Endothelial cell of umbilical vein (primary cell): ENCODE results near the gene RAB8A. TPM values are rescaled to one million over a fixed set of nuclear protein-coding genes. Genes with fewer than 3 reads are reported as not detected.

ENCODE experiments used
- BruUV-seq: library from RNA; stranded (reverse); fragments of 400-500 nt; replicated peaks from 2 replicates; lab custom pipeline; 2021; lab: Mats Ljungman, UMichigan
- CTCF ChIA-PET: fragments of 300-600, 350-600 bp; sonication (Branson Sonifier 250); formaldehyde crosslinking; loops from one replicate; lab custom pipeline; 2021; ENCODE audit warnings: antibody characterized with exemption, inconsistent platforms; lab: Charles Lee
- POLR2A ChIA-PET: fragments of 300-600, 350-600 bp; sonication (Branson Sonifier 250); formaldehyde crosslinking; loops from one replicate; lab custom pipeline; 2021; ENCODE audit warnings: antibody characterized with exemption, inconsistent platforms; lab: Charles Lee
- DNase-seq: peaks from one replicate; pipeline ENCODE4 v3.0.0-alpha.2; 2011; ENCODE audit warnings: low read depth, low spot score
- FAIRE-seq: peaks from 2 replicates; lab custom pipeline; 2011; peaks lifted over from hg19 to GRCh38; lab: Jason Lieb, UNC
- H2AFZ ChIP-seq: 2 replicates; pipeline ENCODE4 v1.6.0; 2012; ENCODE audit warnings: low read depth, low read length, control low read depth, inconsistent platforms
- H3K27ac ChIP-seq: 2 replicates; pipeline ENCODE4 v1.5.1; 2011; ENCODE audit warnings: low read depth, mild to moderate bottlenecking, control low read depth, low read length, moderate library complexity; ENCODE audit not compliant: insufficient read depth
- H3K27me3 ChIP-seq, 2 experiments: 2 replicates each; pipeline versions ENCODE4 v1.6.0 to v1.6.1; 2011; ENCODE audit warnings: low read length in 2 of 2, mixed read lengths in 1 of 2; ENCODE audit not compliant: control insufficient read depth in 2 of 2, insufficient read depth in 2 of 2
- H3K36me3 ChIP-seq, 2 experiments: 2 replicates in 1 of 2; 3 replicates in 1 of 2; pipeline ENCODE4 v1.5.1; 2011; ENCODE audit warnings: low read length in 2 of 2, mild to moderate bottlenecking in 1 of 2, moderate library complexity in 1 of 2; ENCODE audit not compliant: control insufficient read depth in 2 of 2, insufficient read depth in 2 of 2; ENCODE audit errors: extremely low read depth in 1 of 2
- H3K4me1 ChIP-seq: 3 replicates; pipeline ENCODE4 v1.5.1; 2011; ENCODE audit warnings: mild to moderate bottlenecking, low read length; ENCODE audit not compliant: control insufficient read depth, insufficient read depth; ENCODE audit errors: extremely low read depth
- H3K4me2 ChIP-seq: 2 replicates; pipeline ENCODE4 v1.6.1; 2011; ENCODE audit warnings: low read length, control low read depth, mixed read lengths; ENCODE audit not compliant: insufficient read depth
- H3K4me3 ChIP-seq, 3 experiments: fragments of 200-600 bp in 1 of 3; sonication (generic), shearing (Covaris generic) in 1 of 3; replicated peaks in 1 of 3; 2 replicates each; pipeline ENCODE4 v1.5.1; 2011 to 2016; ENCODE audit warnings: control low read depth in 3 of 3, low read length in 3 of 3, mild to moderate bottlenecking in 2 of 3, inconsistent platforms in 1 of 3, low read depth in 1 of 3, moderate library complexity in 1 of 3; ENCODE audit not compliant: insufficient read depth in 1 of 3
- H3K79me2 ChIP-seq: 2 replicates; pipeline ENCODE4 v1.6.0; 2012; ENCODE audit warnings: low read length, inconsistent platforms; ENCODE audit not compliant: control insufficient read depth, insufficient read depth
- H3K9ac ChIP-seq: replicated peaks from 2 replicates; pipeline ENCODE3; 2011; ENCODE audit warnings: low read length, control low read depth; ENCODE audit not compliant: insufficient read depth; ENCODE audit errors: extremely low read depth
- H3K9me1 ChIP-seq: replicated peaks from 3 replicates; pipeline ENCODE4 v1.6.0; 2011; ENCODE audit warnings: mild to moderate bottlenecking, low read length; ENCODE audit not compliant: control insufficient read depth, insufficient read depth; ENCODE audit errors: extremely low read depth
- H3K9me3 ChIP-seq: replicated peaks from 2 replicates; pipeline ENCODE4 v1.5.1; 2012; ENCODE audit warnings: low read length, inconsistent platforms; ENCODE audit not compliant: control insufficient read depth, insufficient read depth
- H4K20me1 ChIP-seq: replicated peaks from 2 replicates; pipeline ENCODE3; 2011; ENCODE audit warnings: mild to moderate bottlenecking, low read length; ENCODE audit not compliant: control insufficient read depth, insufficient read depth; ENCODE audit errors: extremely low read depth
- EZH2 ChIP-seq: IDR thresholded peaks from 2 replicates; pipeline ENCODE4 v1.6.1; 2012; ENCODE audit warnings: borderline replicate concordance, low read depth, mild to moderate bottlenecking, moderate library complexity, low read length, inconsistent platforms; ENCODE audit not compliant: severe bottlenecking
- FOS ChIP-seq: IDR thresholded peaks from 2 replicates; pipeline ENCODE4 v1.6.1; 2011; ENCODE audit warnings: mild to moderate bottlenecking, low read length, moderate library complexity, borderline replicate concordance; ENCODE audit not compliant: insufficient read depth
- GATA2 ChIP-seq: IDR thresholded peaks from 2 replicates; pipeline ENCODE4 v1.7.0; 2011; ENCODE audit warnings: low read depth, mild to moderate bottlenecking, moderate library complexity, mixed read lengths, low read length; ENCODE audit not compliant: insufficient read length, insufficient read depth
- JUN ChIP-seq: IDR thresholded peaks from 2 replicates; pipeline ENCODE4 v1.6.1; 2011; ENCODE audit warnings: borderline replicate concordance, low read depth; ENCODE audit not compliant: insufficient read length, insufficient read depth
- MYC ChIP-seq: IDR thresholded peaks from one replicate; pipeline ENCODE4 v1.6.1; 2011; ENCODE audit warnings: mild to moderate bottlenecking, low read depth, low read length
- POLR2A ChIP-seq: IDR thresholded peaks from 2 replicates; pipeline ENCODE4 v1.6.1; 2012; ENCODE audit warnings: low read depth, mild to moderate bottlenecking, control low read depth, low read length
- POLR2AphosphoS5 ChIP-seq: IDR thresholded peaks from 2 replicates; pipeline ENCODE4 v1.6.1; 2012; ENCODE audit warnings: low read depth, mild to moderate bottlenecking, control low read depth, low read length, moderate library complexity; ENCODE audit not compliant: insufficient read depth
- dilution Hi-C: fragments of 300-500 bp; cut with MboI; formaldehyde crosslinking; loops from one replicate; pipeline ENCODE4 v1.15.0; 2019; ENCODE audit warnings: low sequenced_read_pairs; ENCODE audit not compliant: extremely low pct_ligation_motif_present
- intact Hi-C: fragments of 100-400 bp; cut with micrococcal nuclease; formaldehyde crosslinking; loops from one replicate; pipeline ENCODE4 v1.10.0; 2022
- polyA plus RNA-seq, 4 experiments: library from polyadenylated mRNA; depleted of rRNA in 3 of 4; stranded (reverse) in 3 of 4; unstranded in 1 of 4; fragments of >200 nt; gene quantifications; 2 replicates each; pipeline versions ENCODE4 v1.2.1 to v1.2.3, GENCODE V29; 2011 to 2012; ENCODE audit warnings: missing spikeins in 1 of 4
- total RNA-seq: library from RNA; stranded (reverse); gene quantifications from 2 replicates; pipeline ENCODE4 v1.2.3, GENCODE V29; 2021
- TF ChIP-seq, protein P1 (sequence below): IDR thresholded peaks from 2 replicates; pipeline ENCODE4 v1.6.1; 2011; ENCODE audit not compliant: insufficient read depth, insufficient read length
- TF ChIP-seq, protein P2 (sequence below), 2 donors: IDR thresholded peaks; 1 replicate in 1 of 2; 2 replicates in 1 of 2; pipeline ENCODE4 v1.5.1; 2011; ENCODE audit warnings: low read length in 2 of 2, mild to moderate bottlenecking in 2 of 2, moderate library complexity in 2 of 2, control low read depth in 1 of 2, inconsistent platforms in 1 of 2, low read depth in 1 of 2; ENCODE audit not compliant: insufficient read depth in 1 of 2; ENCODE audit errors: extremely low read depth in 1 of 2

The RAB8A gene
- total and polyA plus RNA-seq, 2 donors (not counting 3 experiments of a cell fraction or from before 2014, with no cell fraction given), result 81.5 to 107 TPM

- H3K27ac ChIP-seq, result peak overlapping the region; percentile 86
- peaks cover 29% of the 10 kb centered on the region for H3K79me2 ChIP-seq
- no peaks in the 10 kb centered on the region for H4K20me1 ChIP-seq
- H3K36me3 ChIP-seq, result no peaks in the 10 kb centered on the region
- CTCF ChIA-PET, result interaction anchor here (0.5 to 3.2 kb wide), 8 partner anchors 10 to 1273 kb away, joined by 3 to 24 read pairs (median 4); partner anchors contain the start of gene FAM32A
- dilution Hi-C loops (no loop called here), intact Hi-C loops (loop anchor here (1.0 to 10.0 kb wide), 3 partner anchors 8 to 254 kb away; partner anchors contain the start of genes FAM32A and KLF2)
- POLR2A ChIA-PET, result interaction anchor here (0.8 kb wide), 1 partner anchor 10 kb away, joined by 4 read pairs; no protein-coding TSS in a partner anchor
- no peaks in the 10 kb centered on the region for H3K27me3 ChIP-seq
- H3K4me1 ChIP-seq, result peaks cover 49% of the 10 kb centered on the region
- H3K4me3 ChIP-seq, result peak overlapping the region in 1 of 3 experiments; percentile 3
- no peaks in the 10 kb centered on the region for H3K9me3 ChIP-seq
- BruUV-seq, result no TSS peak
- TF ChIP-seq GATA2 (peak; percentile 71), MYC (no peak), JUN (no peak), FOS (peak; percentile 60), POLR2AphosphoS5 (peak; percentile 90), EZH2 (no peak), POLR2A (peak; percentile 65)
- TF ChIP-seq, protein P1, sequence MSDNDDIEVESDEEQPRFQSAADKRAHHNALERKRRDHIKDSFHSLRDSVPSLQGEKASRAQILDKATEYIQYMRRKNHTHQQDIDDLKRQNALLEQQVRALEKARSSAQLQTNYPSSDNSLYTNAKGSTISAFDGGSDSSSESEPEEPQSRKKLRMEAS, result no peak
- TF ChIP-seq, protein P2, sequence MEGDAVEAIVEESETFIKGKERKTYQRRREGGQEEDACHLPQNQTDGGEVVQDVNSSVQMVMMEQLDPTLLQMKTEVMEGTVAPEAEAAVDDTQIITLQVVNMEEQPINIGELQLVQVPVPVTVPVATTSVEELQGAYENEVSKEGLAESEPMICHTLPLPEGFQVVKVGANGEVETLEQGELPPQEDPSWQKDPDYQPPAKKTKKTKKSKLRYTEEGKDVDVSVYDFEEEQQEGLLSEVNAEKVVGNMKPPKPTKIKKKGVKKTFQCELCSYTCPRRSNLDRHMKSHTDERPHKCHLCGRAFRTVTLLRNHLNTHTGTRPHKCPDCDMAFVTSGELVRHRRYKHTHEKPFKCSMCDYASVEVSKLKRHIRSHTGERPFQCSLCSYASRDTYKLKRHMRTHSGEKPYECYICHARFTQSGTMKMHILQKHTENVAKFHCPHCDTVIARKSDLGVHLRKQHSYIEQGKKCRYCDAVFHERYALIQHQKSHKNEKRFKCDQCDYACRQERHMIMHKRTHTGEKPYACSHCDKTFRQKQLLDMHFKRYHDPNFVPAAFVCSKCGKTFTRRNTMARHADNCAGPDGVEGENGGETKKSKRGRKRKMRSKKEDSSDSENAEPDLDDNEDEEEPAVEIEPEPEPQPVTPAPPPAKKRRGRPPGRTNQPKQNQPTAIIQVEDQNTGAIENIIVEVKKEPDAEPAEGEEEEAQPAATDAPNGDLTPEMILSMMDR (IDR thresholded peaks at IDR 0.05; ENCODE audit: extremely low read depth in 1 of 2, insufficient read depth in 1 of 2, low read depth in 1 of 2, low read length in 2 of 2), result no peak
- H2AFZ ChIP-seq, result peak overlapping the region; percentile 40
- H3K9ac ChIP-seq, result peak overlapping the region; percentile 27
- peak; percentile 81 for DNase-seq
- H3K4me2 ChIP-seq, result peak overlapping the region; percentile 59
- FAIRE-seq, result peak; percentile 95
- no peaks in the 10 kb centered on the region for H3K9me1 ChIP-seq
These were observed 41.2 kb upstream of the RAB8A start for GRCh38 chr19:16070366-16070990.
